Measurements from ENCODE around the gene TACSTD2.

The TACSTD2 gene

GRCh38 chr1:58581641-58582040 lies 4.6 kb upstream of the TACSTD2 start:
- Histone ChIP-seq H3K36me3 (ENCODE audit: control insufficient read depth, insufficient read depth, low read length) (no peaks in the 10 kb centered on the region), H3K4me3 (ENCODE audit: insufficient read depth, low read depth, low read length, poor library complexity, severe bottlenecking) (no peak overlapping the region), H3K27ac (ENCODE audit: insufficient read depth, low read length, poor library complexity, severe bottlenecking) (no peak overlapping the region), H3K4me1 (ENCODE audit: control insufficient read depth, insufficient read depth, low read length, poor library complexity, severe bottlenecking) (peaks cover 3% of the 10 kb centered on the region), H3K9me3 (ENCODE audit: control insufficient read depth, low read length) (no peaks in the 10 kb centered on the region), H3K27me3 (replicated peaks; ENCODE audit: control insufficient read depth, insufficient read depth, low read length, poor library complexity, severe bottlenecking) (peaks cover 11% of the 10 kb centered on the region)
- no peak for DNase-seq

- Histone ChIP-seq H3K27ac (ENCODE audit: insufficient read depth, low read length, poor library complexity, severe bottlenecking) (no peak overlapping the region), H3K36me3 (ENCODE audit: control insufficient read depth, insufficient read depth, low read length) (no peaks in the 10 kb centered on the region)
- no peak for DNase-seq
Measured at GRCh38 chr1:58580186-58580585, 3.1 kb upstream of the TACSTD2 start.

GRCh38 chr1:58577654-58578030 lies 590 bp upstream of the TACSTD2 start:
- no peak for DNase-seq
- Histone ChIP-seq H3K4me1 (ENCODE audit: control insufficient read depth, insufficient read depth, low read length, poor library complexity, severe bottlenecking) (peaks cover 10% of the 10 kb centered on the region), H3K4me3 (ENCODE audit: insufficient read depth, low read depth, low read length, poor library complexity, severe bottlenecking) (no peak overlapping the region), H3K9me3 (ENCODE audit: control insufficient read depth, low read length) (no peaks in the 10 kb centered on the region), H3K27me3 (replicated peaks; ENCODE audit: control insufficient read depth, insufficient read depth, low read length, poor library complexity, severe bottlenecking) (peaks cover 14% of the 10 kb centered on the region), H3K27ac (ENCODE audit: insufficient read depth, low read length, poor library complexity, severe bottlenecking) (no peak overlapping the region), H3K36me3 (ENCODE audit: control insufficient read depth, insufficient read depth, low read length) (no peaks in the 10 kb centered on the region)

More at GRCh38 chr1:58580186-58580585, 3.1 kb upstream of the TACSTD2 start:
- peaks cover 10% of the 10 kb centered on the region for H3K4me1 ChIP-seq (ENCODE audit: control insufficient read depth, insufficient read depth, low read length, poor library complexity, severe bottlenecking)
- no peak overlapping the region for H3K4me3 ChIP-seq (ENCODE audit: insufficient read depth, low read depth, low read length, poor library complexity, severe bottlenecking)
- no peaks in the 10 kb centered on the region for H3K9me3 ChIP-seq (ENCODE audit: control insufficient read depth, low read length)
- H3K27me3 ChIP-seq (replicated peaks; ENCODE audit: control insufficient read depth, insufficient read depth, low read length, poor library complexity, severe bottlenecking) = peaks cover 14% of the 10 kb centered on the region

GRCh38 chr1:58576325-58576726 lies 726 bp downstream of the TACSTD2 start:
- no peak for DNase-seq
- H3K4me3 ChIP-seq (ENCODE audit: insufficient read depth, low read depth, low read length, poor library complexity, severe bottlenecking) = peak overlapping the region; percentile 51
- peaks cover 18% of the 10 kb centered on the region for H3K27me3 ChIP-seq (replicated peaks; ENCODE audit: control insufficient read depth, insufficient read depth, low read length, poor library complexity, severe bottlenecking)
- H3K4me1 ChIP-seq (ENCODE audit: control insufficient read depth, insufficient read depth, low read length, poor library complexity, severe bottlenecking) = peaks cover 10% of the 10 kb centered on the region
- no peaks in the 10 kb centered on the region for H3K36me3 ChIP-seq (ENCODE audit: control insufficient read depth, insufficient read depth, low read length)
- no peaks in the 10 kb centered on the region for H3K9me3 ChIP-seq (ENCODE audit: control insufficient read depth, low read length)
- no peak overlapping the region for H3K27ac ChIP-seq (ENCODE audit: insufficient read depth, low read length, poor library complexity, severe bottlenecking)

- peak overlapping the region; percentile 51 for H3K4me3 ChIP-seq (ENCODE audit: insufficient read depth, low read depth, low read length, poor library complexity, severe bottlenecking)
- H3K36me3 ChIP-seq (ENCODE audit: control insufficient read depth, insufficient read depth, low read length) = no peaks in the 10 kb centered on the region
- H3K27me3 ChIP-seq (replicated peaks; ENCODE audit: control insufficient read depth, insufficient read depth, low read length, poor library complexity, severe bottlenecking) = peaks cover 18% of the 10 kb centered on the region
- no peak overlapping the region for H3K27ac ChIP-seq (ENCODE audit: insufficient read depth, low read length, poor library complexity, severe bottlenecking)
- DNase-seq = no peak
- H3K9me3 ChIP-seq (ENCODE audit: control insufficient read depth, low read length) = no peaks in the 10 kb centered on the region
- peaks cover 10% of the 10 kb centered on the region for H3K4me1 ChIP-seq (ENCODE audit: control insufficient read depth, insufficient read depth, low read length, poor library complexity, severe bottlenecking)
Measured at GRCh38 chr1:58575551-58576324, 1.3 kb downstream of the TACSTD2 start.

- peaks cover 10% of the 10 kb centered on the region for H3K4me1 ChIP-seq (ENCODE audit: control insufficient read depth, insufficient read depth, low read length, poor library complexity, severe bottlenecking)
- peaks cover 18% of the 10 kb centered on the region for H3K27me3 ChIP-seq (replicated peaks; ENCODE audit: control insufficient read depth, insufficient read depth, low read length, poor library complexity, severe bottlenecking)
- no peak for DNase-seq
- H3K36me3 ChIP-seq (ENCODE audit: control insufficient read depth, insufficient read depth, low read length) = no peaks in the 10 kb centered on the region
- H3K27ac ChIP-seq (ENCODE audit: insufficient read depth, low read length, poor library complexity, severe bottlenecking) = no peak overlapping the region
- H3K9me3 ChIP-seq (ENCODE audit: control insufficient read depth, low read length) = no peaks in the 10 kb centered on the region
- H3K4me3 ChIP-seq (ENCODE audit: insufficient read depth, low read depth, low read length, poor library complexity, severe bottlenecking) = no peak overlapping the region
Measured at GRCh38 chr1:58574816-58575215, 2.2 kb downstream of the TACSTD2 start.

GRCh38 chr1:58573705-58574591 lies 3.1 kb downstream of the TACSTD2 start:
- H3K36me3 ChIP-seq (ENCODE audit: control insufficient read depth, insufficient read depth, low read length) = no peaks in the 10 kb centered on the region
- DNase-seq = peak in 2 of 3 donors; percentile 6 to 14
- H3K4me3 ChIP-seq (ENCODE audit: insufficient read depth, low read depth, low read length, poor library complexity, severe bottlenecking) = no peak overlapping the region
- H3K27me3 ChIP-seq (replicated peaks; ENCODE audit: control insufficient read depth, insufficient read depth, low read length, poor library complexity, severe bottlenecking) = peaks cover 18% of the 10 kb centered on the region
- no peak overlapping the region for H3K27ac ChIP-seq (ENCODE audit: insufficient read depth, low read length, poor library complexity, severe bottlenecking)
- no peaks in the 10 kb centered on the region for H3K9me3 ChIP-seq (ENCODE audit: control insufficient read depth, low read length)
- peaks cover 10% of the 10 kb centered on the region for H3K4me1 ChIP-seq (ENCODE audit: control insufficient read depth, insufficient read depth, low read length, poor library complexity, severe bottlenecking)

- H3K27ac ChIP-seq (ENCODE audit: insufficient read depth, low read length, poor library complexity, severe bottlenecking) = no peak overlapping the region
- no peaks in the 10 kb centered on the region for H3K9me3 ChIP-seq (ENCODE audit: control insufficient read depth, low read length)
- H3K4me3 ChIP-seq (ENCODE audit: insufficient read depth, low read depth, low read length, poor library complexity, severe bottlenecking) = no peak overlapping the region
- peaks cover 18% of the 10 kb centered on the region for H3K27me3 ChIP-seq (replicated peaks; ENCODE audit: control insufficient read depth, insufficient read depth, low read length, poor library complexity, severe bottlenecking)
- H3K36me3 ChIP-seq (ENCODE audit: control insufficient read depth, insufficient read depth, low read length) = no peaks in the 10 kb centered on the region
- no peak for DNase-seq
- peaks cover 10% of the 10 kb centered on the region for H3K4me1 ChIP-seq (ENCODE audit: control insufficient read depth, insufficient read depth, low read length, poor library complexity, severe bottlenecking)
Measured at GRCh38 chr1:58573138-58573537, 3.9 kb downstream of the TACSTD2 start.

- no peak for DNase-seq
- H3K4me3 ChIP-seq (ENCODE audit: insufficient read depth, low read depth, low read length, poor library complexity, severe bottlenecking) = no peak overlapping the region
- peaks cover 18% of the 10 kb centered on the region for H3K27me3 ChIP-seq (replicated peaks; ENCODE audit: control insufficient read depth, insufficient read depth, low read length, poor library complexity, severe bottlenecking)
- H3K27ac ChIP-seq (ENCODE audit: insufficient read depth, low read length, poor library complexity, severe bottlenecking) = no peak overlapping the region
- H3K9me3 ChIP-seq (ENCODE audit: control insufficient read depth, low read length) = no peaks in the 10 kb centered on the region
- no peaks in the 10 kb centered on the region for H3K36me3 ChIP-seq (ENCODE audit: control insufficient read depth, insufficient read depth, low read length)
- peaks cover 10% of the 10 kb centered on the region for H3K4me1 ChIP-seq (ENCODE audit: control insufficient read depth, insufficient read depth, low read length, poor library complexity, severe bottlenecking)
Measured at GRCh38 chr1:58572690-58573089, 4.4 kb downstream of the TACSTD2 start.

GRCh38 chr1:58571616-58572015 lies 5.4 kb downstream of the TACSTD2 start:
- H3K4me1 ChIP-seq (ENCODE audit: control insufficient read depth, insufficient read depth, low read length, poor library complexity, severe bottlenecking) = peaks cover 7% of the 10 kb centered on the region
- no peaks in the 10 kb centered on the region for H3K36me3 ChIP-seq (ENCODE audit: control insufficient read depth, insufficient read depth, low read length)
- no peak overlapping the region for H3K27ac ChIP-seq (ENCODE audit: insufficient read depth, low read length, poor library complexity, severe bottlenecking)
- no peak for DNase-seq
- peaks cover 7% of the 10 kb centered on the region for H3K27me3 ChIP-seq (replicated peaks; ENCODE audit: control insufficient read depth, insufficient read depth, low read length, poor library complexity, severe bottlenecking)
- H3K4me3 ChIP-seq (ENCODE audit: insufficient read depth, low read depth, low read length, poor library complexity, severe bottlenecking) = no peak overlapping the region
- no peaks in the 10 kb centered on the region for H3K9me3 ChIP-seq (ENCODE audit: control insufficient read depth, low read length)
